GM23338 (cell line): ENCODE results near the gene STK38. TPM values are rescaled to one million over a fixed set of nuclear protein-coding genes. Genes with fewer than 3 reads are reported as not detected.

Experiments
- ATAC-seq: fragments of 200-7000 bp; cut with Tn5 transposase; 3 replicates; pipeline ENCODE4 v1.9.1; 2020
- DNase-seq: peaks from one replicate; pipeline ENCODE4 v3.0.0-alpha.2; 2015; ENCODE audit warnings: low spot score
- H2AFZ ChIP-seq: fragments of 200-600 bp; sonication (generic); 2 replicates; pipeline ENCODE4 v1.8.0; 2016; ENCODE audit warnings: antibody characterized with exemption, mild to moderate bottlenecking, moderate library complexity
- H3F3A ChIP-seq: fragments of 200-600 bp; sonication (generic); replicated peaks from 2 replicates; pipeline ENCODE4 v1.8.0; 2017; ENCODE audit warnings: antibody characterized with exemption, mixed run types, low read depth
- H3K27ac ChIP-seq: fragments of 200-600 bp; sonication (generic); 2 replicates; pipeline ENCODE4 v1.6.1; 2016; ENCODE audit warnings: low read depth
- H3K27me3 ChIP-seq: fragments of 200-600 bp; sonication (generic); 2 replicates; pipeline ENCODE4 v1.8.0; 2016; ENCODE audit warnings: mild to moderate bottlenecking, mixed run types, moderate library complexity; ENCODE audit not compliant: insufficient read depth
- H3K36me3 ChIP-seq: fragments of 200-600 bp; sonication (generic); 2 replicates; pipeline ENCODE4 v1.8.0; 2016; ENCODE audit warnings: mild to moderate bottlenecking; ENCODE audit not compliant: insufficient read depth
- H3K4me1 ChIP-seq: fragments of 200-600 bp; sonication (generic); 2 replicates; pipeline ENCODE4 v1.8.0; 2016; ENCODE audit warnings: mild to moderate bottlenecking, moderate library complexity; ENCODE audit not compliant: insufficient read depth
- H3K4me2 ChIP-seq: fragments of 200-600 bp; sonication (generic); 2 replicates; pipeline ENCODE4 v1.7.1; 2017; ENCODE audit warnings: mixed run types
- H3K4me3 ChIP-seq: fragments of 200-600 bp; sonication (generic); 2 replicates; pipeline ENCODE4 v1.6.1; 2016; ENCODE audit warnings: mixed run types
- H3K79me2 ChIP-seq: fragments of 200-600 bp; sonication (generic); replicated peaks from 2 replicates; pipeline ENCODE4 v1.8.0; 2017; ENCODE audit warnings: mild to moderate bottlenecking; ENCODE audit not compliant: insufficient read depth
- H3K9me2 ChIP-seq: fragments of 200-600 bp; sonication (generic); 2 replicates; pipeline ENCODE4 v1.8.0; 2017; ENCODE audit not compliant: insufficient read depth
- H4K20me1 ChIP-seq: fragments of 200-600 bp; sonication (generic); replicated peaks from 2 replicates; pipeline ENCODE4 v1.8.0; 2017; ENCODE audit warnings: mild to moderate bottlenecking; ENCODE audit not compliant: insufficient read depth
- H3K27ac Mint-ChIP-seq: 2 replicates; pipeline ENCODE4 v1.8.0; 2020; ENCODE audit warnings: inconsistent platforms, mild to moderate bottlenecking, moderate library complexity, mixed read lengths
- H3K27me3 Mint-ChIP-seq: 3 replicates; pipeline ENCODE4 v1.8.0; 2022; ENCODE audit warnings: low read depth, mild to moderate bottlenecking, moderate library complexity, mixed read lengths, inconsistent platforms; ENCODE audit not compliant: insufficient read depth, poor library complexity
- H3K36me3 Mint-ChIP-seq: 3 replicates; pipeline ENCODE4 v1.8.0; 2021; ENCODE audit warnings: low read depth, mild to moderate bottlenecking, inconsistent platforms, moderate library complexity, mixed read lengths
- H3K4me1 Mint-ChIP-seq: 3 replicates; pipeline ENCODE4 v1.8.0; 2020; ENCODE audit warnings: mild to moderate bottlenecking, inconsistent platforms, mixed read lengths
- H3K4me3 Mint-ChIP-seq: 3 replicates; pipeline ENCODE4 v1.8.0; 2021; ENCODE audit warnings: moderate library complexity, mild to moderate bottlenecking, inconsistent platforms, mixed read lengths
- H3K9me3 Mint-ChIP-seq: 3 replicates; pipeline ENCODE4 v1.8.0; 2020; ENCODE audit warnings: moderate library complexity, mild to moderate bottlenecking, inconsistent platforms, mixed read lengths
- CREB1 ChIP-seq: fragments of 250-450 bp; sonication (Bioruptor Pico); IDR thresholded peaks from 2 replicates; pipeline ENCODE4 v1.5.0; 2020; ENCODE audit warnings: low read depth, mild to moderate bottlenecking, moderate library complexity
- CTCF ChIP-seq, 2 experiments: fragments of 200-600 bp in 1 of 2; sonication (generic) in 1 of 2; conservative IDR thresholded peaks; 2 replicates each; pipeline versions ENCODE4 v1.5.1 to v1.6.1; 2016 to 2017; ENCODE audit warnings: antibody characterized with exemption in 2 of 2, low read depth in 2 of 2, mild to moderate bottlenecking in 2 of 2, moderate library complexity in 1 of 2
- ETS1 ChIP-seq: IDR thresholded peaks from 2 replicates; pipeline ENCODE4 v1.6.1; 2016; ENCODE audit warnings: antibody characterized with exemption
- EZH2 ChIP-seq: fragments of 200-600 bp; sonication (generic); IDR thresholded peaks from one replicate; pipeline ENCODE4 v1.8.0; 2017; ENCODE audit warnings: antibody characterized with exemption, mild to moderate bottlenecking, low read depth; ENCODE audit not compliant: unreplicated experiment
- EZH2phosphoT487 ChIP-seq: fragments of 200-600 bp; sonication (generic); IDR thresholded peaks from one replicate; pipeline ENCODE4 v1.8.1; 2018; ENCODE audit warnings: antibody characterized with exemption; ENCODE audit not compliant: unreplicated experiment
- JUNB ChIP-seq: IDR thresholded peaks from one replicate; pipeline ENCODE4 v1.6.1; 2016; ENCODE audit warnings: antibody characterized with exemption; ENCODE audit not compliant: unreplicated experiment
- NANOG ChIP-seq: IDR thresholded peaks from 2 replicates; pipeline ENCODE4 v1.6.1; 2016; ENCODE audit warnings: antibody characterized with exemption, borderline replicate concordance
- POLR2AphosphoS5 ChIP-seq: IDR thresholded peaks from 2 replicates; pipeline ENCODE4 v1.6.1; 2016; ENCODE audit warnings: antibody characterized with exemption, low read depth
- REST ChIP-seq: IDR thresholded peaks from one replicate; pipeline ENCODE4 v1.6.1; 2018; ENCODE audit warnings: antibody characterized with exemption; ENCODE audit not compliant: unreplicated experiment
- STAT1 ChIP-seq: IDR thresholded peaks from one replicate; pipeline ENCODE4 v1.6.1; 2016; ENCODE audit warnings: antibody characterized with exemption; ENCODE audit not compliant: unreplicated experiment
- ZNF114 ChIP-seq: fragments of 250-450 bp; sonication (Bioruptor Pico); IDR thresholded peaks from 2 replicates; pipeline ENCODE4 v1.5.0; 2020; ENCODE audit warnings: mild to moderate bottlenecking, moderate library complexity
- ZNF331 ChIP-seq: fragments of 250-450 bp; sonication (Bioruptor Pico); IDR thresholded peaks from 2 replicates; pipeline ENCODE4 v1.5.0; 2020; ENCODE audit warnings: low read depth, mild to moderate bottlenecking, moderate library complexity
- ZNF462 ChIP-seq: fragments of 250-450 bp; sonication (Bioruptor Pico); IDR thresholded peaks from 2 replicates; pipeline ENCODE4 v1.5.0; 2020; ENCODE audit warnings: mild to moderate bottlenecking, moderate library complexity
- polyA plus RNA-seq: library from polyadenylated mRNA; unstranded; fragments of >200 nt; fragmentation: Nextera tagmentation; extraction: Ambion mirVana; gene quantifications from 2 replicates; pipeline ENCODE4 v1.2.1, GENCODE V29; 2016
- total RNA-seq: library from RNA; depleted of rRNA; stranded (reverse); fragments of >200 nt; shearing (Covaris generic); gene quantifications from 2 replicates; pipeline ENCODE4 v1.2.3, GENCODE V29; 2014

STK38 gene
- total and polyA plus RNA-seq, 2 experiments from 2014 or later = 10.8 to 17.4 TPM

GRCh38 chr6:36463676-36464075, 83.6 kb downstream of the STK38 start:
- Mint-ChIP-seq H3K36me3 (peaks cover 8% of the 10 kb centered on the region; the same call in 1 of the 3 replicates), H3K4me3 (no peak overlapping the region), H3K27me3 (peaks cover 5% of the 10 kb centered on the region), H3K9me3 (no peaks in the 10 kb centered on the region), H3K27ac (no peak overlapping the region), H3K4me1 (peaks cover 25% of the 10 kb centered on the region)
- no peaks in the 10 kb centered on the region for H3K27me3 ChIP-seq
- no peaks in the 10 kb centered on the region for H3K36me3 ChIP-seq
- H2AFZ ChIP-seq = no peak overlapping the region
- no peaks in the 10 kb centered on the region for H3K9me2 ChIP-seq
- H3K4me3 ChIP-seq = no peak overlapping the region
- H3K4me1 ChIP-seq = peaks cover 15% of the 10 kb centered on the region
- DNase-seq (no peak), ATAC-seq (no peak)
- no peaks in the 10 kb centered on the region for H3F3A ChIP-seq
- no peak overlapping the region for H3K4me2 ChIP-seq
- H3K79me2 ChIP-seq = peaks cover 99% of the 10 kb centered on the region
- H3K27ac ChIP-seq = no peak overlapping the region; the same call in 1 of the 2 replicates
- H4K20me1 ChIP-seq = peaks cover 7% of the 10 kb centered on the region
- TF ChIP-seq ZNF462 (CRISPR knock-in tag) = no peak
- no peak for TF ChIP-seq ETS1
- no peak for TF ChIP-seq REST
- no peak for TF ChIP-seq POLR2AphosphoS5
- no peak for TF ChIP-seq EZH2
- no peak for TF ChIP-seq ZNF114 (CRISPR knock-in tag)
- TF ChIP-seq STAT1 = no peak
- TF ChIP-seq JUNB = no peak
- TF ChIP-seq CTCF (conservative IDR thresholded peaks at IDR 0.05; ENCODE audit: low read depth in 2 of 2) = no peak
- TF ChIP-seq CREB1 (CRISPR knock-in tag) = no peak
- TF ChIP-seq EZH2phosphoT487 = no peak
- no peak for TF ChIP-seq ZNF331 (CRISPR knock-in tag)
- TF ChIP-seq NANOG = no peak
